Activated CD8-positive, alpha-beta T cell treated with anti-CD3 and anti-CD28 coated beads for 36 hours (primary cell): Measurements from ENCODE around the gene DENND4A. TPM values are rescaled to one million over a fixed set of nuclear protein-coding genes. Genes with fewer than 3 reads are reported as not detected.

Experiments
- ATAC-seq: fragments of 200-7000 bp; cut with Tn5 transposase; one replicate; pipeline ENCODE4 v1.10.0; 2021; ENCODE audit warnings: mild to moderate bottlenecking, moderate library complexity
- CTCF ChIA-PET: fragments of 350-600 bp; sonication (Branson Sonifier 250); formaldehyde crosslinking; loops from one replicate; lab custom pipeline; 2021; ENCODE audit warnings: antibody characterized with exemption; lab: Charles Lee
- POLR2A ChIA-PET: fragments of 350-600 bp; sonication (Branson Sonifier 250); formaldehyde crosslinking; loops from one replicate; lab custom pipeline; 2021; ENCODE audit warnings: antibody characterized with exemption; lab: Charles Lee
- DNase-seq: peaks from one replicate; pipeline ENCODE4 v3.0.0-alpha.2; 2020
- H3K27ac Mint-ChIP-seq: one replicate; pipeline ENCODE4 v1.8.0; 2021; ENCODE audit warnings: mild to moderate bottlenecking, mixed read lengths
- H3K27me3 Mint-ChIP-seq: one replicate; pipeline ENCODE4 v1.8.0; 2021; ENCODE audit warnings: mixed read lengths
- H3K36me3 Mint-ChIP-seq: one replicate; pipeline ENCODE4 v1.8.0; 2021; ENCODE audit warnings: low read depth, mixed read lengths
- H3K4me1 Mint-ChIP-seq: one replicate; pipeline ENCODE4 v1.8.0; 2021; ENCODE audit warnings: low read depth, mixed read lengths
- H3K4me3 Mint-ChIP-seq: one replicate; pipeline ENCODE4 v1.8.0; 2021; ENCODE audit warnings: mild to moderate bottlenecking, moderate library complexity, mixed read lengths
- H3K9me3 Mint-ChIP-seq: one replicate; pipeline ENCODE4 v1.8.0; 2021; ENCODE audit warnings: mixed read lengths
- CTCF ChIP-seq: fragments of 200-600 bp; IDR thresholded peaks from one replicate; pipeline ENCODE4 v1.8.0; 2022; ENCODE audit warnings: antibody characterized with exemption, mild to moderate bottlenecking
- intact Hi-C: fragments of 100-400 bp; cut with micrococcal nuclease; formaldehyde crosslinking; loops from one replicate; pipeline ENCODE4 v1.10.0; 2022
- total RNA-seq, 2 experiments: library from RNA; stranded (reverse); gene quantifications; one replicate each; pipeline ENCODE4 v1.2.3, GENCODE V29; 2021

Gene DENND4A
- total RNA-seq, 2 experiments from 2014 or later: 53.1 to 54.7 TPM

- no peak overlapping the region for H3K27ac Mint-ChIP-seq
- CTCF ChIA-PET: no interaction called here
- no peaks in the 10 kb centered on the region for H3K4me1 Mint-ChIP-seq
- peaks cover 36% of the 10 kb centered on the region for H3K36me3 Mint-ChIP-seq
- POLR2A ChIA-PET: interaction anchor here (1.5 kb wide), 1 partner anchor 24 kb away, joined by 3 read pairs; no protein-coding TSS in a partner anchor
- DNase-seq (no peak), ATAC-seq (no peak)
- intact Hi-C loops: no loop called here
- H3K9me3 Mint-ChIP-seq: no peaks in the 10 kb centered on the region
- no peaks in the 10 kb centered on the region for H3K27me3 Mint-ChIP-seq
- TF ChIP-seq CTCF: no peak
- no peak overlapping the region for H3K4me3 Mint-ChIP-seq
Observed at GRCh38 chr15:65723876-65724275, 68.2 kb downstream of the DENND4A start.

- no peak for ATAC-seq
- no peak for TF ChIP-seq CTCF
- ChIA-PET CTCF (interaction anchor here (0.8 kb wide), 1 partner anchor 78 kb away, joined by 3 read pairs; no protein-coding TSS in a partner anchor), POLR2A (no interaction called here)
- no peak for DNase-seq
- no peaks in the 10 kb centered on the region for H3K4me1 Mint-ChIP-seq
- no peak overlapping the region for H3K27ac Mint-ChIP-seq
- H3K9me3 Mint-ChIP-seq: no peaks in the 10 kb centered on the region
- H3K27me3 Mint-ChIP-seq: no peaks in the 10 kb centered on the region
- peaks cover 43% of the 10 kb centered on the region for H3K36me3 Mint-ChIP-seq
- intact Hi-C loops: no loop called here
- no peak overlapping the region for H3K4me3 Mint-ChIP-seq
Observed at GRCh38 chr15:65722191-65722590, 69.9 kb downstream of the DENND4A start.

- peaks cover 35% of the 10 kb centered on the region for H3K36me3 Mint-ChIP-seq
- no peaks in the 10 kb centered on the region for H3K4me1 Mint-ChIP-seq
- ATAC-seq: no peak
- CTCF ChIA-PET: no interaction called here
- no peak for DNase-seq
- no peak overlapping the region for H3K27ac Mint-ChIP-seq
- intact Hi-C loops: no loop called here
- no peak for TF ChIP-seq CTCF
- POLR2A ChIA-PET: interaction anchor here (0.6 kb wide), 1 partner anchor 44 kb away, joined by 3 read pairs; no protein-coding TSS in a partner anchor
- H3K9me3 Mint-ChIP-seq: no peaks in the 10 kb centered on the region
- no peaks in the 10 kb centered on the region for H3K27me3 Mint-ChIP-seq
- no peak overlapping the region for H3K4me3 Mint-ChIP-seq
Observed at GRCh38 chr15:65712415-65712814, 79.7 kb downstream of the DENND4A start.

- H3K27me3 Mint-ChIP-seq: no peaks in the 10 kb centered on the region
- intact Hi-C loops: no loop called here
- H3K36me3 Mint-ChIP-seq: peaks cover 40% of the 10 kb centered on the region
- ChIA-PET CTCF (no interaction called here), POLR2A (no interaction called here)
- no peak for TF ChIP-seq CTCF
- no peak for DNase-seq
- H3K4me1 Mint-ChIP-seq: no peaks in the 10 kb centered on the region
- no peaks in the 10 kb centered on the region for H3K9me3 Mint-ChIP-seq
- H3K27ac Mint-ChIP-seq: no peak overlapping the region
- H3K4me3 Mint-ChIP-seq: no peak overlapping the region
- no peak for ATAC-seq
Observed at GRCh38 chr15:65695081-65695480, 97.0 kb downstream of the DENND4A start.

- ChIA-PET CTCF (no interaction called here), POLR2A (interaction anchor here (0.8 kb wide), 1 partner anchor 179 kb away, joined by 3 read pairs; the partner anchor contains the start of gene RAB11A)
- Mint-ChIP-seq H3K27ac (no peak overlapping the region), H3K36me3 (peaks cover 63% of the 10 kb centered on the region), H3K4me3 (no peak overlapping the region), H3K9me3 (peaks cover 4% of the 10 kb centered on the region), H3K4me1 (no peaks in the 10 kb centered on the region), H3K27me3 (no peaks in the 10 kb centered on the region)
- no peak for TF ChIP-seq CTCF
- intact Hi-C loops: no loop called here
- DNase-seq (no peak), ATAC-seq (no peak)
Observed at GRCh38 chr15:65690778-65691177, 101.3 kb downstream of the DENND4A start.
